ENCODE results near the gene ARHGAP11A.

The ARHGAP11A gene

DNA sequence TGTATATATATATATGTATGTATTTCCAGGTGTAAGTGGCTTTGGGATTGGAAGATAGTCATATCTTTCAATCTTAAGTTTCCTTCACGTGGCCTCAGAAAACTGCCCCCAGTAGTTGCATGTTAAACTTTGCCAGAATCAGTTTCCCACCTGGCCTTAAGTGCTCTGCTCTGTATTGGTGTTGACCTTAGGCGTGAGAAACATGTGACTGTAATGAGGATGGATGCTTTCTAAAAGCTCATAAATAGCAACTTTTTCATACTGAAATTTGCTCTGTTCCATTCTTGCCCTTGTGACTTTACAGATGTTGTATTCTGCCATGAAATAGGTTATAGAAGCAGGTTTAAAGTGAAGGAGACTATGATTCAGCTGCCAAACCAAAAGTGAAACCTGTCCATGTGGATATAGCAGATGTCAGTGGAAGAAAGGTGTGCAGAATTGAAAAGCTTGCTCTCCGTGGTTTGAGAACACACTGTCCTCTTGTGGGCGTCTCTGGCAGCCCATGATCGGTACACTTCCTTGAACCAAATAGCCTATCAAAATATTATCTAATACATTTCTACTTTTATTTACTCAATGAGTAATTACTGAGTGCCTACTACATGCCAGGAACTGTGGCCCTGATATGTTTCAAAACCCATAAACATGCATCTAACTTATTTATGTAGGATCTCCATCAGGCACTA lies 42.0 kb downstream of the ARHGAP11A start:
- no peak for DNase-seq

DNA sequence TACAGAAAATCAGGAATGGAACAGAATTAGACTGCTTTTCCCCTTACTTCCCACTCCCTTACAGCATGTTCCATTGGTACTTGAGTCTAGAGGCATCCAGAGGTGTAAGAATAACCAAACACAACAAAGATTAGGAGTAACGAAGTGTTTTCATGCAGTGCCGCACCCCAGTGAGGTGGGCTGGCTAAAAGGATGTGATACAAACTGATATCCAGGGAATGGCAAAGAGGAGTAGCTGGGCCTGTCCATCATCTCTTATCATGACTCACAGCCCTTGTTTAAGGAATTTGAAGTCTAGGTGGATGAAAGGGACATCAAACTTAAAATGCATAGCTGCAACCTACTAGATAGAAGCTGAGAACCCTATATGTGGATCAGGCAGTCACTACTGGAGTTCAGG lies 42.6 kb downstream of the ARHGAP11A start:
- no peak for DNase-seq

DNA sequence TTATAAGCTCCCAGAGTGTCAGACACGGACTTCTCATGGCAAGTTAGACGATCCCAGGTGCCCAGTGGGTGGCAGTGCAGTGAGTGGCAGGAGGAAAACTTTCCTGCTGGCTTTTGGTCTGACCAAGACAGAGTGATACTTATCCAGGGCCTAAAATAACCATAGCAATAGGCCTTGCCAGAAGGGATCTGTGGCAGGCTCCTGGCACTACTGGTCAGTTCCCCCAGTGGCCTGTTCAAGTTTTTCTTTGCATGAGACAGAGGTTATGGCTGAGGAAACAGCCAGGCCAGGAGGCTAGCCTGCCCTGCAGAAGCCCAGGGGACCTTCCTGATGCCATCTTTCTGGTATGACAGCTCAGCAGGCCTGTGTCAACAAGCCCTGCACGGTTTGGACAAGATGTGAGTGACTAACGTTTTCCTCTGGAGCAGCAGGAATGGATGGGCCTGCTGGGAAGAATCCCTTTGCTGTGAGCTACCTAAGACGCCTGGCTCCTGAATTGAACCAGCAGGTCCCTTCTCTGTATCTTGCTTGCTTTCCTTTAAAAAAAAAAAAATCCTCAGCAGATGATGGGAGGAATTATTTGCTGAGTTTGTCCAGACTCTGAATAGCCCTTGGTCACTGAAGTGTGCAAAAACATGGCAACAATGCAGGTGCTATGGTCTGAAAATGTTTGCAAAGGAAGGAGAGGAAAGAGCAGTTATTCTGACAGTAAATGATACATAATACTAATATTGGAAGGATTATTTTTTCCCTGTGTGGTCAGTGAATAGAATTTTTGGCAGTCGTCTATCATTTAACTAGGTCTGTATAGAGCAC lies 44.2 kb downstream of the ARHGAP11A start:
- DNase-seq = no peak

DNA sequence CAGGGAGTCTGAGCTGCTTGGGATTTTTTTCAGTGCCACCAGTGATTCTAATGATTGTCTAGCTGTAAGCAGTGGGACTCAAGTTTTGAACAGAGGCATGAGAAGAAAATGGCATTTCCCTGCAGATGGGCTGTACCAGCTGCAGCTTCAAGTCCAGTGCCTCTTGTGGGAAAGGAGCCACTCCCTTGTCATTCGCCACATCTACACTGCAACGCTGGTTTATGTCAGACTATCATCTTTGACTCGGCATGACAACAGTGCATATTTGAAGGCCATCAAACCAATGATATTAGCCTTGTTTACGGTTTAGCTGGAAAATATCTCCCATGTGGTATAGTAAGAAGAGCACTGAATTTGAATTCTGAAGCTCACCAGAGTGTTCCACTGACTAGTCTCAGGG lies 48.4 kb downstream of the ARHGAP11A start:
- no peak for DNase-seq

DNA sequence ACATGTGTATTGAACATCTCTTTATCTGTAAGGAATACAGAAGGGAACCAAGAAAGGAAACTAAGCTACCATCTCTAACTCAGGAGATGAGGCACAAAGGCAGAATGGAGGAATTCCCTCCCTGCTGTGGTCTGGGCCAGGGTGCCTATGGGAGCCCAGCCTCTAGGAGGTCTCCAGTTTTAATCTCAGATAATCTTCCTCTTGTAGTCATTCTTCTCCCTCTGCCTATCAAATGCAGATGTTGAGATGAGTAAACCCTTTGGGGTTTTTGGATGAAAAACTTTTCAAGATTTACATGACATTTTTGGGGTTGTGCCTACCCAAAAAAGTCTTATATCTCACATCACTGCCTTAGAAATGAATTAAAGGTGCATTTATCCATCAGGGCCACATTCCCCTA lies 49.5 kb downstream of the ARHGAP11A start:
- DNase-seq = no peak

DNA sequence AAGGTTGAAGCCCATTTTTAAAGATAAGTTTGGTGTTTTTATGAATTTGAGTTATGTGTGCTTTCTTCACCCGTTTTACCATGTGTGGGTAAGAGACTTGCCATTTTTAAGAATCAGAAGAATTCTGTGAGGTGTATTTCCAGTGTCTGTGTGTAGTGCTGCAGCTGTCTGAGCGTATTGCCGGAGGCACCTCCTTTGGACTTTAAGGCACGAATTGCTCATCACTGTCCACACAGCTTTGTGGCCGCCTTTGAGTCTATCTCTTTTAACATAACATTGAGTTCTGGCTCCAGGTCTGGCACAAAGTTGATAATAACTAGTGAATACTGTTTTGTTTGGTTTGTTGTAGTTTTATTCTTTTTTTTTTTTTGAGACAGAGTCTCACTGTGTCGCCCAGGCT lies 52.0 kb downstream of the ARHGAP11A start:
- DNase-seq = no peak

DNA sequence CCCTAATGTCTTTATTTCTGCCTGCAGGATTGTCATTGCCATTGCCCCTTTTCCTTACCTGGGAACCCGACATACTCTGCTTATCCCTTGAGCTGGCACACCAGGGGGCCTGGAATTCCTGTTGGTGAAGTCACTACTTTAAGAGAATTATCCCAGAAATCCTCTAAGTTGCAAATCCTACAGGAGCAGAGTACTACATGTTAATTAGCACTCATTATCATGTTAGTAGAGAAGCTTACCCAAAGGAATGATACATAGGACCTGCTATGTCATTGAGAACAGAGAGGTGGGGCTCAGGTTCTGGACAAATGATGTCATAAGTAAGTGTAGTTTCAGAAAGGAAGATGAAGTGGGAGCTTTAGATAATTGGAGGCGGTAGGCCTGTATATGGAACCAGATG lies 53.6 kb downstream of the ARHGAP11A start:
- DNase-seq = no peak

DNA sequence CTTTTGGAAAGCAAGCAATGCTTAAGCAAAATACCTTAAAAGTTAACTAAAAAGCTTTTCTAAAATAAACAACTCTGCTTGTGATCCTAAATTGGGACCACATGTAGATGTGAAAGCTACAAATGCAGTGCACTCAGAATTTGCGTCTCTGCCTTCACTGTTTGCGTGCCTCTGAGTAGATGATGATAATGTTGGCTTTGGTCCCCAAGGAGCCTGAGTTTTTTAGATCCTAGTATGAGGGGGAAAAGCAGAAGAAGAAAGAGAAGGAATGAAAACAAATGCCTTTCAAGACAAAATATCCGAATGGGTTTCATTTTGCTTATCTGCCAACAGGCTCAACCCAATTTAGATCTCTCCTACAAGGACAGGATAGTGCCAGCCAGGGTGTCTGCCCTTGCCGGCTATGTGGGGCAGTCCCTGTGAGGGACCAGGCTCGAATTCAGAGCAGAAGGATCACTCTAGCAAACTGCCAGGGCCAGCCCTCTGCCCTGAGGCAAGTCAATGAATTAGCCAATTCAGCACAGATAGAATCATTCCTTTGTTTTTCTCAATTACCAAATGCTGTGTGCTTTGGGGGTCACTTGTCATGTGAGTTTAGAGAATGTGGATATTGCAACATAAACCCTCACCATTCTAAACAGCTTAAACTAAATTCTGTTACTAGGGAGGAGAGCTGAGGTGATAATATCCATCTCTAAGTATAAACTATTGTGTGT lies 54.8 kb downstream of the ARHGAP11A start:
- DNase-seq = no peak

DNA sequence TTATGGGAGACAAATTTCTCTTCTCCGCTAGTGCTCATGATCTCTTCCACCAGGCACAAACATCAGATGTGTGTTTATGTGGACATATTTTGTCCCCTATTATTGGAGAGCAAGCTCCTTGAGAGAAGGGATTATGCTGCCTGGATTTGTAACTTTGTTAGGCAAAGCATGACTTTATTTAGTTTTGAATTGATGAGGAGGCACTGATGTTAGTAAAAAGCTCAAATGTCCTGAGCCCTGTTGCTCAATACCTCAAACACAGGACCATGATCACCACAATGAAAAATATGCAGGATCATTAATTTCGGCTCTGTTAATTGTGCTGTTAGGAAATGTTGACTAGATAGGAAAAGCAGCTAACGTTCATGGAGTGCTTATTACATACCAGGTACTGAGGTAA lies 55.3 kb downstream of the ARHGAP11A start:
- DNase-seq = no peak

DNA sequence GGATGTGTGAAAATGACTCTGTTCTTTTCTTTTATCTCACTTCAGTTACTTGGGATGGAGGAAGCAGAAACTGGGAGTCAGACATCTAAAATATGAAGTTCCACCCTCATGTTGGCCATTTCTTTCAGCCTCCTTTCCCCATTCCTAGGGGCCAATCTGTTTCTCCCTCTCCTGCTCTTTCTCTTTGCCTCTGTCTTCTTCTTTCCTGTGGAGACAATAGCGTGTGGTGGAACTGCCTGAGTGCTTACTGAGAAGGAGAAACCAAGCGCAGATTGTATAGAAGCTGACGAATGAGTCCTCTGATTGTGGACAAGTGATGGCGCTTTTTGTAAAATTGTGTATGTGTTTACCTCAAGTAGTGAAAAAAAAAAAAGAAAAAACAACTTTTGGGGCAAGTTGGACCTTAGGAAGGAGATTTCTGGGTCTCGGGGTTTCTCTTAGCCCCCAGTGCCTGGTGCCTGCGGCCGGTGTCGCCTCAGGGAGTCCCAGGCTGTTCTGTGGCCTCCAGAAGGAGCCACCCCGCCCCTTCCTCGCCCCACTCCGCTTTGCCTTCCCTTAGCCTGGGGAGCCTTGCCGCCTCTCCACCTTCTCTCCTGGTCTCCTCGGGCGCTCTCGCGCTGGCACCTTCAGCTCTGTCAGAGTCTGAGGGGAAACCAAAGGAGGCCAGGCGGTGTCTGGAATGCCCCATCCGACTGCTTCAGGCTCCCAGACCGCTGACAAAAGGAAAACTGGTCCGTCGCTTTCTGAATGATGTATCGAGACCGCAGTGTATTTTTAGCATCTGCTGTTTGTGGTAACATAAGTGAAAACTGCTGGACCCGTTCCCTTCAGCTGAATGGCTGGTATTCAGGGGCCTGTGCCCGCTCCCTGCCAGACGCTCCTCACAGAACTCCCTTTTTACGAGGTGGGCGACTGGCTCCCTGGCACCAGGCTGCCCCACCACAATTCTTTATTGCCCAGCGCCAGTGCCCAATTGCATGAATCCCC lies 56.3 kb downstream of the ARHGAP11A start:
- DNase-seq = no peak

DNA sequence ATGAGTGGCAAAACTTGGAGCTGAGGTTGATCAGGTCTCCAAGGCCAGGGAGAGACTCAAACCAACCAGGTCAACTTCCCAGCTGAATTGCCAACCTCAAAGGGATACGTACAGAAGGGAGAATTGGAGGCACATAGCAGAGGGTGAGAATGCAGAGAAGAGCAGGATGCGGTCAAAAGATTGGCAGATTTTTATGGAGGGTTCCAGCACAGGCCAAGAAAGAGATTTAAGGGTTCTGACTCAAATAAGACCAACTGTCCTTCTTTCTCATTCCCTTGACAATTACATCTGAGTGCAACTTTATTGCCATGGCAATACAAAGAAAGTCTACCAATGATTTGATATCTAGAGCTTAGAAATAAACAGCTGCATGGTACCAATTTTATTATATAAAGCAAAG lies 59.4 kb downstream of the ARHGAP11A start:
- no peak for DNase-seq

DNA sequence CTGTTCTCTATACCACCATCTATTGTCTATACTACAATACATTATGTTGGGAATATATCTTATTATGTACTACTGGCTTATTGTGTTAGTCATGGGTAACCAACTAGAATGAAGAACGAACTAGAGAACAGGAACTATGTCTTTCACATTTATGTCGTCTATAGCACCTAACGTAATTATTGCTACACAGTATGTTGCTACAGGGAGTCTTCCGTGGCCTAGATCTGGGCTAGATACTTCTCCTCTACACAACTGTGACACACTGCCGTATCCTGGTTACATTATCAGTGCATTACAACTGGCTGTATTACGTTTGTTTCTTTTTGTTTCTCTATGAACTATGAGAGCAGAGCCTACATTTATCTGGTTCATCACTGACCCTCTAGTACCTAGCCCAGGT lies 60.2 kb downstream of the ARHGAP11A start:
- DNase-seq = no peak

DNA sequence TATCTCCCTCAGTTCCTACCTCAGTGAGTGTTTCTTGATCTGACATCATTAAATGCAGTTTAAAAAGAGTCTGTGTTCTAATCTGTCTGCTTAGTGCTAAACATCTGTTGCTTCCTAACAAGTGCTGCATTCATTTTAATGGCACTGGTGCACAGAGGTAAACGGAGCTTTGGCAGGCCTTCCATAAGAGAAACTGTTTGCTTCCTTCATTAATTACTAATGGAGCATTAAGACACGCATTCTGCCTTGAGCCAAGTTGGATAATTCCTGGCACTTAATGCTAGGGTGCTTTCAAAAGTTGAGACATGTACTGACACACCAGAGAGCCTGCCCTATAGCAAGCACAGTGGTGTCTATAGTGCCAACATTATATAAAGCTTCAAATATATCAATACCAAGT lies 60.9 kb downstream of the ARHGAP11A start:
- DNase-seq = no peak

DNA sequence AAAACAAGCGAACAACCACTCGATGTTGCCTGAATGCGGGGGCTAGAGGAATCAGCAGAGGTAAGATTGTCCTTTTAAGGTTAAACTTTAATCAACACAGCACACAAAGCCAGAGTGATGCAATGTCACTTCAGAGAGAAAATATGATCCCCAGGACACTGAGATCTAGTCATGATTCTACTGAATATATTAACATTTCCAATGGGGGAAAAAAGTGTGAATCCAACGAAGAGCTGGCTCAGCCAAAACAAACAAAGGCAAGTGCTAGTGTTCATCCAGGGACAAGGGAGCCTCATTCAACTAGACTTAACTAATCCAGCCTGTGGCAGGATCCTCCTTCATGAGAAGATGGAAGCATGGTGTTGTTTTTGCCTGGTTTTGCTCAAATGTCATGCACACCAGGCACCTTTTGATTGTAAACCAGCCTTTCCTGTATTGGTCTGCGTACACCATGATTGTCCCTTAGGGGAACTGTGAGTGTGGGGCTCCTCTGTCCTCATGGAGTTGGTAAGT lies 62.0 kb downstream of the ARHGAP11A start:
- no peak for DNase-seq

DNA sequence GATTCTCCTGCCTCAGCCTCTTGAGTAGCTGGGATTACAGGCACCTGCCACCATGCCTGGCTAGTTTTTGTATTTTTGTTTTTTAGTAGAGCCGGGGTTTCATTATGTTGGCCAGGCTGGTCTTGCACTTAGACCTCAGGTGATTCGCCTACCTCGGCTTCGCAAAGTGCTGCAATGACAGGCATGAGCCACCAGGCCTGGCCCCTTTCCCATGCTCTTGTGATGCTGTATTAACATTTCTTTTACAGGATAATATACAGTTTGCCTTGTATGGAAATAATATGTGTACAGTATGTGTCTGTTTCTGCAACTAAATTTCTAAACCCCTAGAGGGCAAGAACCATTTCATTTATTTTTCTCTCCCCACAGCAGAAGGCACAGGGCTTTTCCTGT lies 64.0 kb downstream of the ARHGAP11A start:
- DNase-seq = no peak

DNA sequence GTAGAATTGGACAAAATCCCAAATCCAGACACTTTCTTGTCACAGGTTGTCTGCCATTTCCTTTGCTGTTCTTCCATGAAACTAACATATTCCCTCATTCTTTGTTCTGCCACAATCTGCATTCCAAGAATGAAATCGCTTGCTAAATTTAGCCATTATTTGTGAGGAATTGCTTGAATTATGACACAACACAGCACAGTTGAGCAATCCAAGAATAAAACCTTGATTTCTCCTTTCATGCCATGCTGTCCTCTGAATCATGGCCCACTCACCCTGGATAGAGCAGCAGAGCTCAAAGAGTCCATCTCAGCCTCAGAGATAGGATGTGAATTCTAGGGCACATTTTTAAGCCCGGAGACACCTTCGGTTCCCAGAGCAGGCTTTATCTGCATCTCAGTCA lies 67.3 kb downstream of the ARHGAP11A start:
- no peak for DNase-seq

DNA sequence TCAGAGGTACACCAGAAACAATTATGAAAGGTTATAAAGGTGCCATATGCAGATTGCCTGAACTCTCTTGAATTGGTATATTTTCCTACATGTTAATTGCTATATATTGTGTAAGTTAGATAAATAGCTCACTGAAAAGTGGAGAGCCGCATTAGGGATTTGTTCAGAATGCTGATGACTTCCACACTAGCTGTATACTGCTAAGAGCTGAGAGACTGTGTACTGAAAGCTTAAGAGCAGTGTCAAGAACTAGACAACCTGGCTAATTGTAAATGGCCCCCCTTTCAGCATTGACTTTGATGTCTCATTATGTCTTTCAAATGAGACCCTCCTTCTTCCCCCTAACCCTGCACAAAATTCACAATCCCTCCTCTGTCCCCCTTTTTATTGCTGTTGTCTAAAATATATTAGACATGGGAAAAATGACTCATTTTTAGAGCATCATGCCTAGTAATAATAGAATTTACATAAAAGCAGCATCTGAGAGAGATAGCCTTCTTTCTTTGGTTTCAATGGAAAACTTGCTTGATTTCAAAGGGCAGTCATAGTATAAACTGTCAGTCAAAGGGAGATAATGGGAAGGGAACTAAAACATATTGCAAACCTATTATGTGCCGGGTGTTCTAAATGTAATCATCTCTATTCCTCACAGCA lies 67.8 kb downstream of the ARHGAP11A start:
- no peak for DNase-seq

DNA sequence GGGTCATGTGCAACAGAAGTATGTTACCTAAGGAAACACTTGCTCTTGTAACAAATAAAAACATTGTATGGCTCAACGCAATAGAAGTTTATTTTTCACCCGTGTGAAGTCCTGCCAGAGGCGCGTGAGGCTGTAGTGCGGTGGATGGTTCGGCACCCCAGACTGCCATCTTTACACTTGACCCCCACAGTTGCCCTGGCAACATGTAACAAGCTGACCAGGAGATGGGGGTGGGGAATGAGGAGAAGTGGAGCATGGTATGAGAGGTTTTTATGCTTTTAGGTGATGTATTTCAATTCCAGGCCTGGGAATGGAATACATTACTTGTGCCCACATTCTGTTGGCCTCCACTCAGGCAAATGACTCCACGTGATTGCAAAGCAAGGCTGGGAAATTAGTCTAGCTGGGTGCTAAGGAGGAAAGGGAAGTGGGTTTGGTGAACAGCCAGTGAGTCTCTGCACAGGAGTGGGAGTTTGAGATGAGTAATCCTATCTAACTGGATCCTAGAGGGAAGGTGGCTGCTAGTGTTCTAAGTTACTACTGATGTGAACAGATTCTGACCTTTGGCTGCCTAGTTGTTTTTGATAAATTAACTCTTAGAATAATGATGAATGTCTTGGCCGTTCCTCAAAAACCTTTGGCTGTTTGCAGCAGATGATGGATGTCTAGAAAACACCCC lies 68.7 kb downstream of the ARHGAP11A start:
- no peak for DNase-seq

DNA sequence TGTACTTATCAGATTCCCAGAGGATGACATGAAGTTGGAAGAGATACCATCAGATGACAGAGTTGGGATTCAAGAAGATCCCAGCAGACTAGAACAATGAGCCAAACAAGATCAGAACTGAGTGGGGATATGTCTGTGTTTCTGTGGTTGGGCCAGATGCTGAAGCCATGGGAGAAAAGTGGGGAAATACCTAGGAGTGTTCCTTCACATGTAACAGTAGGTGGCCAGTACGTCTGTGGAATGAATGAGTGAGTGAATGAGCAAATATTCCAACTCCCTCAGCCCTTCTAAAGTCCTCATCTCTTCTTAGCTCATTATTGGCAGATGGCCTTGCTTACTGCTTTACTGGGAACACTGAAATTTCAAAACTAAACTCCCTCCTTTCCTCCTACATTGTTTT lies 70.3 kb downstream of the ARHGAP11A start:
- no peak for DNase-seq

DNA sequence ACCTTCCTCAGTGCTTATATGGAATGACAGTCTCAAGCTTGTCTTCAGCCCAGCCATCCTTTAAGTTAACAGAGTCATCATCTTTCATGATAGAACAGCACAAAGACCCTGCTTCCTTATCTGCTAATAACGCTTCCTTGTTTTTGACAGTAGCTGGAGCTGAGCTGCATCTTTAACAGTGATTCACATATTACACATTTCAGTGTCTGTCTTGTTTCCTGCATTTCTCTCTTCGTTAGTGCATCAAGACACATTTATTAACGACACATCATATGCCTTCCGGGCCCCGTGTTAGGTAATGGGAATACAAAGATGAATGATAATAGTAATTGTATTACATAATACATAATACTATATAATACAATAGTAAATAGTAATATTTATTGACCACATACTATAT lies 72.3 kb downstream of the ARHGAP11A start:
- no peak for DNase-seq

DNA sequence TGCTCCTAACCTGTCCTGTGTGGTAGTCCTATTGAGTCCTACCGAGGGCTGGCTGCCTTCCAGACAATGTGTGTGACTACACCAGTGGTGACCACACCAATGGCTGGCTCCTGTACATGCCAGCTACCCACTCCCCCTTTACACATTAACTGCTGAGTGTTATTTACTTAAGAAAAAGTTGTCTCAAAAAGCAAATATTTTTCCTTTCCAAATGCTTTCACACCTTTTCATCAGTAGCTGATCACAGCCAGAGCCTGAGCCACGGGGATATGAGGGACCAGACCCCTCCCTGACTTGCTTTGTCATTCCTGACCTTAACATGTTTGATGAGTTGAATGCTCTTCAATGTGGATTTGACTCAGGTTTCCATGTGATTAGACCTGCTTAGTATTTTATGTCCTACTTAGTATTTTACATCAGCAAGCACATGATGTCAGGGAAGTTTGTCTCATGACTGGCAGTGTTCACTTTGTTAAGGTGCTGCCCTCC lies 72.9 kb downstream of the ARHGAP11A start:
- no peak for DNase-seq

Measured in stimulated activated naive CD4-positive, alpha-beta T cell treated with Interleukin-2 at 50 U/mL for 16 hours (primary cell).